HG02798 (cell line): ENCODE results near the gene KIF4A.
A peak's percentile ranks its signal among the peaks of the same experiment; 100 is the strongest.
"Not testable (repeated sequence)": the region's sequence is repeated elsewhere in the genome, so short reads cannot be mapped to it uniquely, and the experiment has no call there.

ENCODE experiments used
- ATAC-seq: cut with Tn5 transposase; IDR thresholded peaks from one replicate; pipeline ENCODE4 v1.9.1; 2021; ENCODE audit warnings: mild to moderate bottlenecking; ENCODE audit not compliant: unreplicated experiment, poor library complexity

Gene KIF4A

DNA sequence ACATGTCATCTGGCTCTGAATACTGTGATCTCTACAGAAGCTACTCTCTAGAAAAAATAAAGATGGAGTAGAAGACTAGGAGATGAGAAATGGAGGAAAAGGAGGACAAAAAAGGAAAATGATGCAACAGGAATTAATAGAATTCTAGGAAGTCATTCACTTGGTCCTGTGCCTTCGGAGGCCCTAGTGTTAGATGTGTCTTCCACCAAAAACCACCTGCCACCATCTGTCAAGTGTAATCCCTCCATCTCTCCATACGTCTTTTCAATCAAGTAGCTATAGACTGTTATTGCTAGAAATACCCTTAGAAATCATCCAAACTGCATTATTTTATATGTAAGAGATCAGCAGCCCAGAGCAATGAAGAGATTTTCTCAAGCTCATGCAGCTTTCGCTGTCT is 10.8 kb upstream of the KIF4A start:
- no peak for ATAC-seq

- no peak for ATAC-seq
Measured at GRCh38 chrX:70280573-70280972, 9.3 kb upstream of the KIF4A start.

GRCh38 chrX:70281951-70282350 is 8.0 kb upstream of the KIF4A start, which contains the start of gene RAB41:
Gene RAB41 (plus strand): TSS chrX:70282172. CDS start chrX:70282218, 46 bp downstream.
- ATAC-seq: no peak

GRCh38 chrX:70289168-70289792 is 624 bp upstream of the KIF4A start:
- ATAC-seq: no peak

DNA sequence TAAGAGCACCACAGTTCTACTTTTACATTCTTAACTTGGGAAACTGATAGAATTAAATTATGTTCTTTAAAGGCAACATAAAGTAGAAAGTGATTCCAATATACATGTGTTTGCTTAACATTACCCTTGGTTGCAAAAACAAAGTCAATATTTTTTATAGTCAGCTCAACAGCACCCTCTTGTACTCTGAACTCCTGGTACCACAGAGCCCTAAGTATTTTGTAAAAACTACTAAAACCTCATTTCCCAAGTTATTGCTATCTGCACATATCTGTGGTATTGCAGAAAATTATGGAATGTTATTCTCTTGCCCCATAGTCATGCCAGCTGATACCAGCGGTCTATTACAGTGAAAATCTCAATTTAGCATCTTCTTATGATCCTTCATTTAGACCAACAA is 2.9 kb downstream of the KIF4A start:
- no peak for ATAC-seq

GRCh38 chrX:70293621-70294020 is 3.7 kb downstream of the KIF4A start:
- ATAC-seq: no peak

DNA sequence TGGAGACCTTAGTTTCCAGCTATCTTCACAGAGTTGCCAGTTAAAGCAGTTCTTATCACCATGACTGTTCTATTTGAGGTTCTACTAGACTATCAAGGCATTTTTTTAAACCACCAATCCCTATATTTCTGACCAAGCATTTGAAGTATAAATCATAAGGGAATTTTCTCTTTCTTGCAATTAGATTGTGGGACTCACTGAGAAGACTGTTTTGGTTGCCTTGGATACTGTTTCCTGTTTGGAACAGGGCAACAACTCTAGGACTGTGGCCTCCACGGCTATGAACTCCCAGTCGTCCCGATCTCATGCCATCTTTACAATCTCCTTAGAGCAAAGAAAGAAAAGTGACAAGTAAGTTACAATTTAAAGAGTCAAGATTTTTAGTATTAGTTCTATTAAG is 11.8 kb downstream of the KIF4A start:
- ATAC-seq: no peak

- ATAC-seq: no peak
Measured at GRCh38 chrX:70313503-70313902, 23.6 kb downstream of the KIF4A start.

DNA sequence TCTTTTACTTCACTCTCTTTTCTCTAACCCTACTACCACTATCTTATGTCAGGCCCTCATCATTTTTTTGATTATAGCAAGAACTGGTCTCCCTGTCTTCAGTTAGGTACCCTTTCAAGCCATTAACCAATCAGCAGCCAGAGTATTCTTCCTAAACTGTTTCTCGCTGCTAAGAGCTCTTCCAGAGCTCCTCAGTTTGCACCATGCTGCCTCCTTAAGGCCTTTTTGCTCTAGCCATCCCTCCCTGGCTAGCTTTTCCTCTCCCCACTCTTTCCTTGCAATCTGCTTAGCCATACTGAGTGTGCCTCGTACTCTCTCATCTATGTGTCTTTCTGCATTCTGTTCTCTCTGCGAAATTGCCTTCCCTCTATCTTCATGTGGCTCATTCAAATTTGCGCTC is 32.9 kb downstream of the KIF4A start:
- ATAC-seq: no peak

GRCh38 chrX:70323628-70324027 is 33.7 kb downstream of the KIF4A start:
- not testable (repeated sequence) for ATAC-seq

GRCh38 chrX:70324326-70324725 is 34.4 kb downstream of the KIF4A start:
- no peak for ATAC-seq

GRCh38 chrX:70331161-70331560 is 41.3 kb downstream of the KIF4A start:
- no peak for ATAC-seq

- ATAC-seq: no peak
Measured at GRCh38 chrX:70332600-70332999, 42.7 kb downstream of the KIF4A start.

- peak; percentile 100 for ATAC-seq
Measured at GRCh38 chrX:70336767-70337166, 46.9 kb downstream of the KIF4A start.

DNA sequence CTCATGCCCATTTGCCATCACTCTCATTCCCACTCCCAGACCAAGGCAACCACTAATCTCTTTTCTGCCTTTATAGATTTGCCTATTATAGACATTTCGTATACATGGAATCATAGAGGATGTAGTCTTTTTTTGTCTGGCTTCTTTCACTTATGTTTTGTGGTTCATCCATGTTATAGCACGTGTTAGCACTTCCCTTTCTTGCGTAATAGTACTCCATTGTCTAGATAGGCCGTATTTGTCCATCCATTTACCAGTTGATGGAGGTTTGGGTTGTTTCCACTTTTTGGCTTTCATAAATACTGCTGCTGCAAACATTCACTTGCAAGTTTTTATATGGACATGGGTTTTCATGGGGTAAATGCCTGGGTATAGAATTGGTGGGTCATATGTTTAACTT is 48.4 kb downstream of the KIF4A start:
- no peak for ATAC-seq

GRCh38 chrX:70343435-70343834 is 53.5 kb downstream of the KIF4A start:
- ATAC-seq: no peak

DNA sequence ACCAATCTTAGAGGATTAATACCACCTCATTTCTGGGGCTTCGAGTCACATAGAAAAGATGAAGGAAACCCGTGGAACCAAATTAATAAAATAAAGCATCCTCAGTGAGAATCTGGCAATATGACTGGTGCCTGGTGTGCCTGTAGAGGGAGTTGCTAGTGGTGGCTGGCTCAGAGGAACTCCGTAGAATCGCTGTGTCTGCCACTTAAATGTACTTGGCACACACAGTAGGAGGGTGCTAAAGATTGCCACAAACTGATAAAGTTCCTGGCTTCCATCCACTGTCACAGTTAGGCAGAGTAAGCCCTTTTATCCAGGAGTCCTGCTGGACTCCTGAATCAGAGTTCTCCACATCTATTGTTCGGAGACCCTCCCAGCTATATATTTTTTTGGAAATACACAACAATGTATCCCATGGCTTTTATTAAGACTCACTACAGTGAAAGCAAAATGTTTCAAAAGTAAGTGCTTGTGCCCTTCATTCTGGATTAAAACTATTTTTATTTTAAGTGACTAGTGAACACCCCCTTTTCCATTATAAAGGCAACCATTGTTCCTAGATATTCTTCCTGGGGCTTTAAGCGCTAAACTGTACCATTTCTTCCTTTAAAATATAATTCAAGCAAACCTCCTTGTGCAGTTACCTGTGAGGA is 56.6 kb downstream of the KIF4A start:
- ATAC-seq: no peak

GRCh38 chrX:70348825-70349224 is 58.9 kb downstream of the KIF4A start:
- not testable (repeated sequence) for ATAC-seq

GRCh38 chrX:70349367-70350125 is 59.6 kb downstream of the KIF4A start:
- ATAC-seq: not testable (repeated sequence)

DNA sequence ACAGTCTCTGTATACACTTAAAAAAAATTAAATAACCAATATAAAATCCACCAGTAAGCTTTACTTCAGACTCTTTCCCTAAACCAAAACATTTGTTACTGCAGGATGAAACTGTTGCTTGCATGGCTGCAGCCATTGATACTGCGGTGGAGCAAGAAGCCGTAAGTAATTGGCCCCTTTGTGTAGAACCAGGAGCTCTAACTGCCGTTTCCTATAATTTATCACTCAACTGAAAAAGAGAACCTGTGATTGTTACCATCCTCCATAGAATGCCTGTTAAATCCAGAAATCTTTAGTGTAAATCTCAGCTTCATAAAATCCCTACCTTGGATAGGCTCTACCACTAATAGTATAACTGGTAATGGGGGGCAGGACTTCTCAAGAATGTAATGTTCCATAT is 62.6 kb downstream of the KIF4A start:
- no peak for ATAC-seq

GRCh38 chrX:70353514-70353913 is 63.6 kb downstream of the KIF4A start:
- ATAC-seq: no peak
